Liver (tissue), 3 donors: ENCODE data around the gene CRYBG1.

Experiments used
- NR2F2 ChIP-seq: IDR thresholded peaks from 2 replicates; pipeline ENCODE4 v1.6.1; 2016; ENCODE audit warnings: antibody characterized with exemption
- TF ChIP-seq, protein P1 (sequence below): fragments of 150-350 bp; IDR thresholded peaks from 2 replicates; pipeline ENCODE4 v1.5.1; 2017; ENCODE audit warnings: improper control_type of control experiment, low read depth, low read length; ENCODE audit not compliant: missing input control
- donor health status: healthy.
- donor health status: healthy.

DNA sequence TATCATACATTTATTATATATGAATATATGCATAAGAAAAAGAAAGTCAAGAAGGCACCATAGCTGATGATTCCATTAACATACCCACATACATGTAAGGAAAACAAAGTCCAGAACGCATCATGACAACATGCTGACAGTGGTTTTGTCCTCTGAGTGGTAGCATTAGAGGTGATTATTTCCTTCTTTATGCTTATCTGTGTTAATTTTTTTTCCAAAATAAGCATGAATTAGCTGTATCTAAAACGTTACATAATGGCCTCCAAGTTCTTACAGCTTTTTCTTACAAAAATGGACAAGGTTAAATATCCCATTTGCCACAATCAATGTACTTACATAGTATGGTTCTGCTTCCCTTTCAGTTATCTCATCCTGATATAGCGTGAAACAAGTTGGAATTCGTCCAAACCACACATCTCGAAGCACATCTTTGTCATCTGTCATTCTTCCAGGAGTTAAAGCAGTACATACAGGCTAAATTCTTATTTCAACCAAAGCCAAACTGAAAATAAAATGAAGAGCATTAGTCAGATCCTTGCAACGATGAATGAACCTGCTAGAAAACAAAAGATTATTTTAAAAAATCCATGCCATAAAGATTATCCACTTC lies 44.6 kb upstream of the CRYBG1 start:
- TF ChIP-seq, protein P1, sequence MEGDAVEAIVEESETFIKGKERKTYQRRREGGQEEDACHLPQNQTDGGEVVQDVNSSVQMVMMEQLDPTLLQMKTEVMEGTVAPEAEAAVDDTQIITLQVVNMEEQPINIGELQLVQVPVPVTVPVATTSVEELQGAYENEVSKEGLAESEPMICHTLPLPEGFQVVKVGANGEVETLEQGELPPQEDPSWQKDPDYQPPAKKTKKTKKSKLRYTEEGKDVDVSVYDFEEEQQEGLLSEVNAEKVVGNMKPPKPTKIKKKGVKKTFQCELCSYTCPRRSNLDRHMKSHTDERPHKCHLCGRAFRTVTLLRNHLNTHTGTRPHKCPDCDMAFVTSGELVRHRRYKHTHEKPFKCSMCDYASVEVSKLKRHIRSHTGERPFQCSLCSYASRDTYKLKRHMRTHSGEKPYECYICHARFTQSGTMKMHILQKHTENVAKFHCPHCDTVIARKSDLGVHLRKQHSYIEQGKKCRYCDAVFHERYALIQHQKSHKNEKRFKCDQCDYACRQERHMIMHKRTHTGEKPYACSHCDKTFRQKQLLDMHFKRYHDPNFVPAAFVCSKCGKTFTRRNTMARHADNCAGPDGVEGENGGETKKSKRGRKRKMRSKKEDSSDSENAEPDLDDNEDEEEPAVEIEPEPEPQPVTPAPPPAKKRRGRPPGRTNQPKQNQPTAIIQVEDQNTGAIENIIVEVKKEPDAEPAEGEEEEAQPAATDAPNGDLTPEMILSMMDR, result no peak
- no peak for TF ChIP-seq NR2F2
